ENCODE measurements around the gene USP16. TPM values are rescaled to one million over a fixed set of nuclear protein-coding genes. Genes with fewer than 3 reads are reported as not detected.

USP16 gene
- total and polyA plus RNA-seq, 2 of the 13 experiments (the other 11 are each of a cell fraction or from before 2014, with no cell fraction given), result 16.5 to 46.9 TPM

GRCh38 chr21:29002442-29003144, 21.9 kb upstream of the USP16 start (continued):
- TF ChIP-seq ZNF646 (CRISPR knock-in tag; IDR thresholded peaks at IDR 0.05), result no peak
- peak; percentile 91 for TF ChIP-seq IRF2 (CRISPR knock-in tag; IDR thresholded peaks at IDR 0.05)
- no peak for TF ChIP-seq ZNF550 (CRISPR knock-in tag; IDR thresholded peaks at IDR 0.05; ENCODE audit: borderline replicate concordance)
- TF ChIP-seq HNF1B (CRISPR knock-in tag; IDR thresholded peaks at IDR 0.05), result peak; percentile 54
- peak; percentile 85; the same call in 1 of the 2 replicates for TF ChIP-seq FOXK1 (CRISPR knock-in tag; IDR thresholded peaks at IDR 0.05; ENCODE audit: borderline replicate concordance, low read depth)
- TF ChIP-seq PHB2 (IDR thresholded peaks at IDR 0.05; ENCODE audit: partially characterized antibody), result no peak
- no peak for TF ChIP-seq TBP (CRISPR knock-in tag; IDR thresholded peaks at IDR 0.05)
- TF ChIP-seq ZFP82 (CRISPR knock-in tag; IDR thresholded peaks at IDR 0.05; ENCODE audit: borderline replicate concordance), result no peak
- TF ChIP-seq CENPT (CRISPR knock-in tag; IDR thresholded peaks at IDR 0.05; ENCODE audit: low read depth), result peak; percentile 54; the same call in 1 of the 2 replicates
- no peak for TF ChIP-seq ZNF562 (CRISPR knock-in tag; IDR thresholded peaks at IDR 0.05; ENCODE audit: borderline replicate concordance)
- peak; percentile 79 for TF ChIP-seq U2AF1 (optimal IDR thresholded peaks at IDR 0.05; ENCODE audit: low read depth, low read length)
- no peak for TF ChIP-seq DDIT3 (CRISPR knock-in tag; IDR thresholded peaks at IDR 0.05)
- TF ChIP-seq RXRB (CRISPR knock-in tag; IDR thresholded peaks at IDR 0.05; ENCODE audit: borderline replicate concordance), result peak; percentile 74
- TF ChIP-seq ZNF616 (CRISPR knock-in tag; IDR thresholded peaks at IDR 0.05; ENCODE audit: low read depth), result peak; percentile 90
- no peak for TF ChIP-seq ZNF503 (CRISPR knock-in tag; IDR thresholded peaks at IDR 0.05)
- TF ChIP-seq THAP11 (CRISPR knock-in tag; IDR thresholded peaks at IDR 0.05), result peak; percentile 92
- TF ChIP-seq ZNF775 (CRISPR knock-in tag; IDR thresholded peaks at IDR 0.05; ENCODE audit: borderline replicate concordance), result no peak
- TF ChIP-seq ZC3H4 (CRISPR knock-in tag; IDR thresholded peaks at IDR 0.05; ENCODE audit: borderline replicate concordance), result no peak

Measured in HepG2 (cell line).